Progenitor cell of endocrine pancreas (in vitro differentiated cells): ENCODE results near the gene MTRF1. TPM values are rescaled to one million over a fixed set of nuclear protein-coding genes. Genes with fewer than 3 reads are reported as not detected.

Experiments used
- DNase-seq: peaks from one replicate; pipeline ENCODE4 v3.0.0; 2021; ENCODE audit warnings: low spot score; ENCODE audit not compliant: unreplicated experiment
- H3K27ac Mint-ChIP-seq: 2 replicates; pipeline ENCODE4 v1.8.0; 2021; ENCODE audit warnings: mild to moderate bottlenecking, moderate library complexity, mixed read lengths
- H3K27me3 Mint-ChIP-seq: 2 replicates; pipeline ENCODE4 v1.8.0; 2021; ENCODE audit warnings: mixed read lengths
- H3K36me3 Mint-ChIP-seq: 2 replicates; pipeline ENCODE4 v1.8.0; 2022; ENCODE audit warnings: mixed read lengths; ENCODE audit not compliant: insufficient read depth
- H3K4me1 Mint-ChIP-seq: 2 replicates; pipeline ENCODE4 v1.8.0; 2021; ENCODE audit warnings: low read depth, mixed read lengths
- H3K4me3 Mint-ChIP-seq: 2 replicates; pipeline ENCODE4 v1.8.0; 2021; ENCODE audit warnings: low read depth, mild to moderate bottlenecking, moderate library complexity, mixed read lengths
- H3K9me3 Mint-ChIP-seq: 2 replicates; pipeline ENCODE4 v1.8.0; 2021; ENCODE audit warnings: low read depth, mixed read lengths
- CTCF ChIP-seq: fragments of 200-600 bp; sonication (generic); IDR thresholded peaks from one replicate; pipeline ENCODE4 v1.5.0; 2021; ENCODE audit warnings: antibody characterized with exemption, mild to moderate bottlenecking; ENCODE audit not compliant: unreplicated experiment
- total RNA-seq: library from RNA; stranded (reverse); gene quantifications from 2 replicates; pipeline ENCODE4 v1.2.1, GENCODE V29; 2021

The MTRF1 gene
- total RNA-seq, 1 donor from 2014 or later, result 22.2 TPM

GRCh38 chr13:41244556-41244955 is 18.8 kb downstream of the MTRF1 start:
- Mint-ChIP-seq H3K27me3 (no peaks in the 10 kb centered on the region), H3K9me3 (no peaks in the 10 kb centered on the region), H3K4me3 (no peak overlapping the region), H3K4me1 (no peaks in the 10 kb centered on the region), H3K27ac (no peak overlapping the region), H3K36me3 (peaks cover 3% of the 10 kb centered on the region)
- no peak for DNase-seq
- no peak for TF ChIP-seq CTCF

GRCh38 chr13:41241626-41242025 is 21.8 kb downstream of the MTRF1 start:
- Mint-ChIP-seq H3K27me3 (no peaks in the 10 kb centered on the region), H3K36me3 (peaks cover 9% of the 10 kb centered on the region), H3K4me1 (no peaks in the 10 kb centered on the region), H3K9me3 (no peaks in the 10 kb centered on the region), H3K4me3 (no peak overlapping the region), H3K27ac (no peak overlapping the region)
- no peak for TF ChIP-seq CTCF
- DNase-seq, result no peak

- no peak overlapping the region for H3K4me3 Mint-ChIP-seq
- H3K36me3 Mint-ChIP-seq, result peaks cover 22% of the 10 kb centered on the region
- no peak for TF ChIP-seq CTCF
- no peak for DNase-seq
- no peak overlapping the region for H3K27ac Mint-ChIP-seq
- no peaks in the 10 kb centered on the region for H3K9me3 Mint-ChIP-seq
- H3K4me1 Mint-ChIP-seq, result peaks cover 16% of the 10 kb centered on the region
- no peaks in the 10 kb centered on the region for H3K27me3 Mint-ChIP-seq
Observed at GRCh38 chr13:41236369-41236768, 27.0 kb downstream of the MTRF1 start.

GRCh38 chr13:41232578-41233480 is 30.5 kb downstream of the MTRF1 start:
- peaks cover 14% of the 10 kb centered on the region for H3K36me3 Mint-ChIP-seq
- DNase-seq, result no peak
- H3K4me3 Mint-ChIP-seq, result no peak overlapping the region
- H3K27me3 Mint-ChIP-seq, result no peaks in the 10 kb centered on the region
- no peak for TF ChIP-seq CTCF
- no peak overlapping the region for H3K27ac Mint-ChIP-seq
- peaks cover 19% of the 10 kb centered on the region for H3K4me1 Mint-ChIP-seq
- H3K9me3 Mint-ChIP-seq, result no peaks in the 10 kb centered on the region

- no peak for TF ChIP-seq CTCF
- Mint-ChIP-seq H3K4me3 (no peak overlapping the region), H3K9me3 (no peaks in the 10 kb centered on the region), H3K4me1 (peaks cover 19% of the 10 kb centered on the region), H3K36me3 (peaks cover 14% of the 10 kb centered on the region), H3K27me3 (no peaks in the 10 kb centered on the region), H3K27ac (peak overlapping the region; percentile 90)
- DNase-seq, result no peak
Observed at GRCh38 chr13:41231786-41232185, 31.6 kb downstream of the MTRF1 start.
